Activated naive CD4-positive, alpha-beta T cell treated with anti-CD3 and anti-CD28 coated beads, Interleukin-2, amount 10 ng/mL, durations not matched to agents 7 days and 5 days (primary cell): ENCODE results near the gene KNDC1.

Source experiments
- CTCF ChIA-PET: fragments of 350-600 bp; sonication (Branson Sonifier 250); formaldehyde crosslinking; loops from one replicate; lab custom pipeline; 2021; ENCODE audit warnings: antibody characterized with exemption; lab: Charles Lee
- DNase-seq: peaks from one replicate; pipeline ENCODE4 v3.0.0-alpha.2; 2020
- H3K27ac Mint-ChIP-seq: one replicate; pipeline ENCODE4 v1.8.0; 2021; ENCODE audit warnings: mild to moderate bottlenecking, moderate library complexity, mixed read lengths
- H3K27me3 Mint-ChIP-seq: one replicate; pipeline ENCODE4 v1.8.0; 2021; ENCODE audit warnings: mild to moderate bottlenecking, mixed read lengths
- H3K36me3 Mint-ChIP-seq: one replicate; pipeline ENCODE4 v1.8.0; 2021; ENCODE audit warnings: mixed read lengths
- H3K4me1 Mint-ChIP-seq: one replicate; pipeline ENCODE4 v1.8.0; 2021; ENCODE audit warnings: mixed read lengths
- H3K4me3 Mint-ChIP-seq: one replicate; pipeline ENCODE4 v1.8.0; 2021; ENCODE audit warnings: mild to moderate bottlenecking, moderate library complexity, mixed read lengths
- H3K9me3 Mint-ChIP-seq: one replicate; pipeline ENCODE4 v1.8.0; 2021; ENCODE audit warnings: mixed read lengths

The KNDC1 gene

DNA sequence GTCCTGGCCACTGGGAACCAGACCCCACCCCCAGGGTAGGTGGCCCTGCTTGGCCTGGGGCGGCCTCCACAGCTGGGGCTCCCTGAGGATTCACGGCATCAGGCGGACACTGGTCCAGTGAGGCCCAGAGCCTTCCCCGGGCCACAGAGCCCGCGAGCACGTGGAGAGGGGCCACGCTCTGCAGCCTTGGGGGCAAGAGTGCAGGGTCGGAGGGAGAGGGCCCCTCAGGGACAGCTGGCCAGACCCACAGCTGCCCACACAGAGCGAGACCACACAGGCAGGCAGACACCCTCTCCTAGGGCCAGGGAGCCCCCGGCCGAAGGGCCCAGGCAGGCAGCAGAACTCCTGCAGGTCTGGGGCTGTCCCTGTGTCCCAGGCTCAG is 88.3 kb downstream of the KNDC1 start:
- Mint-ChIP-seq H3K36me3 (no peaks in the 10 kb centered on the region), H3K4me3 (no peak overlapping the region), H3K27ac (no peak overlapping the region), H3K9me3 (no peaks in the 10 kb centered on the region), H3K27me3 (peaks cover 33% of the 10 kb centered on the region), H3K4me1 (peaks cover 2% of the 10 kb centered on the region)
- DNase-seq = no peak
- CTCF ChIA-PET = no interaction called here

DNA sequence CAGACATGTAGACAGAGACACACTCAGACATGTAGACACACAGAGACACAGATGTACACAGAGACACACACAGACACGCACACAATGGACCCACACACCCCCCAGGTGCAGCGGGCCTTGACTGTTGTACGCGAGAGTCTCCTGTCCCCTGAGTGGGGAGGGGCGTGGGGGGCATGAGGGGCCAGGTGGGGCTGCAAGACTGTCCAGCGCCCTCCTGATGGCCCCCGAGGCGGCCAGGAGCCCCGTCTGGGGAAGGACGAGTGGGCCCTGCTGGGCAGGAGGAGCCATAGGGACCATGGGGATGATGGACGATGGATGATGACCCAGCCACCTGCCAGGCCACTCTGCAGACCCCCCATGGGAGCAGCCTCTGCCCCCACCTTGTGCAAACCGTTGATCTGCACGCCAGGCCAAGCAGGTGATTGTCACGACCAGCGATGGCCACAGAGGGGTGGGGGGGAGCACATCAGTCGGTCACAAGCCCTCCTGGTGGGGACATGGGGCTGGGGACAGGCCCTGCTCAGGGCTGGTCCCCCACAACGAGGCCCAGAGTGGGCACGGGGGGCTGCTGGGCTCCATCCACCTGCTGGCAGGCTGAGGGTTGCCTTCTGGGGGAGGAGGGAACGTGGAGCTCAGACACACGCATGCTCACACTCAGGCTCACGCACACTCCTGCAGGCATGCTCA is 89.2 kb downstream of the KNDC1 start:
- peaks cover 2% of the 10 kb centered on the region for H3K4me1 Mint-ChIP-seq
- H3K4me3 Mint-ChIP-seq = no peak overlapping the region
- H3K36me3 Mint-ChIP-seq = no peaks in the 10 kb centered on the region
- peaks cover 25% of the 10 kb centered on the region for H3K27me3 Mint-ChIP-seq
- DNase-seq = no peak
- CTCF ChIA-PET = no interaction called here
- H3K9me3 Mint-ChIP-seq = no peaks in the 10 kb centered on the region
- no peak overlapping the region for H3K27ac Mint-ChIP-seq

DNA sequence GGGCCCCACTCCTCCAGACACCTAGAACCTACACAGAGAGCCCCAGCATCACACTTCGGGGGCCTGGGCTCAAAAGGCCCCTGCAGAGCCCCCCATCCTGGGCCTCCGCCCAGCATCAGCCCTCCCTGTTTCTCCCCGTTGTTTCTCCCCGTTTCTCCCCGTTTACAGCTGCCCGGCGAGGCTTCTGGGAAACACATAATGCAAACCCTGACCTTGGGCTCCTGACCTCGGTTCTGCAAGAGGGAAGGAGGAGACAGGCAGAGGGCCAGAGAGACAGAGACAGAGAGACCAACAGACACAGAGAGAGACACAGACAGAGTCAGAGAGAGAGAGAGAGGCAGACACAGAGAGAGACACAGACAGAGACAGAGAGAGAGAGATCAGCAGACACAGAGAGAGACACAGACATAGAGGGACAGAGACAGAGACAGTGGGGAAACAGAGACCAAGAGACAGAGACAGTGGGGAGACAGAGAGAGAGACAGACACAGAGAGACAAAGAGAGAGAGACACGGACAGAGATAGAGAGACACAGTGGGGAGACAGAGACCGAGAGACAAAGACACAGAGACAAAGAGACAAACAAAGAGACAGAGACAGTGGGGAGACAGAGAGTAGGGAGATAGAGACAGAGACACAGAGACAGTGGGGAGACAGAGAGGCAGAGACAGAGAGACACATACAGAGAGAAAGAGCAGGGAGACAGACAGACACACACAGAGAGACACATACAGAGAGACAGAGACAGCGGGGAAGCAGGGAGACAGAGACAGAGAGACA is 90.1 kb downstream of the KNDC1 start:
- CTCF ChIA-PET = no interaction called here
- Mint-ChIP-seq H3K27me3 (peaks cover 21% of the 10 kb centered on the region), H3K4me3 (no peak overlapping the region), H3K4me1 (peaks cover 2% of the 10 kb centered on the region), H3K9me3 (no peaks in the 10 kb centered on the region), H3K36me3 (no peaks in the 10 kb centered on the region), H3K27ac (no peak overlapping the region)
- no peak for DNase-seq

DNA sequence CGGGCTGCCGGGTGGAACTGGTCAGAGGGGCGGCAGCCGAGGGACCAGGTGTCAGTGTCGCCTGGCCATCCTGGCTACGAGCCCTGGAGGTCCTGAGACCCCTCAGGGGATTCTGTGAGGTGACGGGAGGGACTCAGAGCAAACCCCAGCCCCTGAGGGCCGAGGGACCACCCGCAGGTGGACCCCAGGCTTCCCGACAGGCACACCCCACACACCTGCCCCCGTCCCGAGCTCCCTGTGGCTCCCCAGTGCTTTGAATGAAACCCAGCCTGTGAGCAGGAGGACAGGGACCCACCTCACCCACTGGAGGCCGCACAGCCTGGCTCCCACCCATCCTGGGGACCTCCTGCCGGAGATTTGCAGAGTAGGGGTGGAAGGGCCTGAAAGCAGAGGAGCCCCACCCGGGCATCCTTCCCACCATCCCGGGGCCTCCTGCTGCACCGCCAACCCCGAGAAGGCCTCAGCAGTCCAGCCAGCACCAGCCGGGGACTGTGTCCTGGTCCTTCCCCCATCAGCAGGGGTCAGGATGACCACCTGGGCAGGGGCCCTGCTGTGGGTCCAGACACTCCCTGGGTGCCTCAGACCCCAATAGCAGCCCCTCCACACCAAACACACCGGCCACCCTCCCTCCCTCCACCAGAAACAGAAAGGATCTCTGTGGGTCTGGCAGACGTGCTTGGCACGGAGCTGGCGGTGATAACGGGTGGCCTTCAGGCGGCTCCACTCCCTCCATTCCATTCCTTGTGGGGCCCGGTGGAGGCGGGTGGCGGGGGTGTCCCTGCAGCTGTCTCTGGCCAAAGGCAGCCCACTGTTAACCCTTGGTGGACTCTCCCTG is 91.6 kb downstream of the KNDC1 start:
- Mint-ChIP-seq H3K9me3 (no peaks in the 10 kb centered on the region), H3K4me1 (peaks cover 6% of the 10 kb centered on the region), H3K4me3 (no peak overlapping the region), H3K36me3 (no peaks in the 10 kb centered on the region), H3K27me3 (peaks cover 20% of the 10 kb centered on the region), H3K27ac (no peak overlapping the region)
- CTCF ChIA-PET = no interaction called here
- DNase-seq = no peak

DNA sequence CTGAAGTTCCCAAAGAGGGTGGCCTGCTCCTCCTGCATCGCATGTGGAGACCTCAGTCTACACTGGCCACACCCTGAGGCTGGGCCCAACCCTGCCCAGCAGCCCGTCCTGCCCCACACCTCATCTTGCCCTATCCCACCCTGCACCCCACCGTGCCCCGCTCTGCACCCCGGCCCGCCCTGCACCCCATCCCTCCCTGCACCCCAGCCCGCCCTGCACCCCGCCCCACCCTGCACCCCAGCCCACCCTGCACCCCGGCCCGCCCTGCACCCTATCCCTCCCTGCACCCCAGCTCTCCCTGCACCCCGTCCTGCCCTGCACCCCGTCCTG is 92.2 kb downstream of the KNDC1 start:
- Mint-ChIP-seq H3K4me1 (peaks cover 10% of the 10 kb centered on the region), H3K9me3 (no peaks in the 10 kb centered on the region), H3K27me3 (peaks cover 18% of the 10 kb centered on the region), H3K36me3 (no peaks in the 10 kb centered on the region), H3K27ac (no peak overlapping the region), H3K4me3 (no peak overlapping the region)
- CTCF ChIA-PET = no interaction called here
- DNase-seq = no peak

DNA sequence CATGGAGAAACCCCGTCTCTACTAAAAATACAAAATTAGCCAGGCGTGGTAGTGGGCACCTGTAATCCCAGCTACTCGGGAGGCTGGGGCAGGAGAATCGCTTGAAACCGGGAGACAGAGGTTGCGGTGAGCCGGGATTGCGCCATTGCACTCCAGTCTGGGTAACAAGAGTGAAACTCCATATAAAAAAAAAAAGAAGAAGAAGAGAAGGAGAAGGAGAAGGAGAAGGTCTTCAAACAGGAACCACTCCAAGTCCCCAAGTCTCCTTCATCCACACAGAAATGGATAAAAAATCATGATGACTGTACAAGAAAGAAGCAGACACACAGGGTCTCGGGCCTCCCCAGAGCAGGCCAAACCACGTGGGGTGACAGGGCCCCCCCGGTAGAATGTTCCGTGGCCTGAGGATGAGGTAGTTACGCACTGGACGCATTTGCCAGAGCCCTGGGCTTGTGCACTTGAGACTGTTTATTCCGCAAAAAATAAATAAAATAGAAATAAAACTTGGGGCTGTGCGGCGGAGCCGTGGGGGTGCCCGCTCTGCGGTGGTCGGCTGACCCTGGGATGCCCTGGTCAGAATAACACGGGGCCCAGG is 93.4 kb downstream of the KNDC1 start:
- Mint-ChIP-seq H3K36me3 (no peaks in the 10 kb centered on the region), H3K27ac (no peak overlapping the region)
- CTCF ChIA-PET = no interaction called here

DNA sequence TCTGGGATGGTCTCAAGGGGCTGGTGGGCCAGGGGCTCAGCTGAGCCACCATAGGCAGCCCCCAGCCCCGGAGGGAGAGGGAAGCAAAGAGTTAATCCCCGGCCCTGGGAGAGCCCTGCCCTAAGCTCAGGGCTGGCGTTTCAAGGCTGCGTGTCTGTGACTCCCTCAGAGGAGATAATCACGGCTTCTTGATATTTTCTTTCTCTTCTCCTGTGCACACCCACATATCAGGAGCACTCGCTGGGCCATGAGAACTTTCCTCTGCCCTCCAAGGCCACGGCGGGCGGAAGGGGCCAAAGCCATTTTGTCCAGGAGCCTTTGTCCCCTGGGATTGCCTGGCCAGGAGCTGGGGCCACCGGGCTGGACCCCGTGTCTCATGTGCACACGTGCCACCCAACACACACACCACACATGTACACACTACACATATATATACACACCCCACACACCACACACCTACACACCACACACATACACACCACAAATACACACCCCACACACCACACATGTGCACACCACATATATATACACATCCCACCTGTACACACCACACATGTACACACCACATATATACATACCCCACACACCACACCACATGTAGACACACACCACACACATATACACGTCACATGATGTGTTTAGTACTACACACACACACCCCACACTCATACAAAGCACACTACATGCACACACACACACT is 94.6 kb downstream of the KNDC1 start:
- no peak overlapping the region for H3K4me3 Mint-ChIP-seq
- no peak for DNase-seq
- H3K27me3 Mint-ChIP-seq = peaks cover 21% of the 10 kb centered on the region
- no peak overlapping the region for H3K27ac Mint-ChIP-seq
- H3K9me3 Mint-ChIP-seq = no peaks in the 10 kb centered on the region
- CTCF ChIA-PET = no interaction called here
- H3K4me1 Mint-ChIP-seq = peaks cover 30% of the 10 kb centered on the region
- no peaks in the 10 kb centered on the region for H3K36me3 Mint-ChIP-seq

More for the DNA sequence above, 93.4 kb downstream of the KNDC1 start:
- H3K27me3 Mint-ChIP-seq = peaks cover 17% of the 10 kb centered on the region
- H3K4me3 Mint-ChIP-seq = no peak overlapping the region
- no peak for DNase-seq
- peaks cover 22% of the 10 kb centered on the region for H3K4me1 Mint-ChIP-seq
- no peaks in the 10 kb centered on the region for H3K9me3 Mint-ChIP-seq

DNA sequence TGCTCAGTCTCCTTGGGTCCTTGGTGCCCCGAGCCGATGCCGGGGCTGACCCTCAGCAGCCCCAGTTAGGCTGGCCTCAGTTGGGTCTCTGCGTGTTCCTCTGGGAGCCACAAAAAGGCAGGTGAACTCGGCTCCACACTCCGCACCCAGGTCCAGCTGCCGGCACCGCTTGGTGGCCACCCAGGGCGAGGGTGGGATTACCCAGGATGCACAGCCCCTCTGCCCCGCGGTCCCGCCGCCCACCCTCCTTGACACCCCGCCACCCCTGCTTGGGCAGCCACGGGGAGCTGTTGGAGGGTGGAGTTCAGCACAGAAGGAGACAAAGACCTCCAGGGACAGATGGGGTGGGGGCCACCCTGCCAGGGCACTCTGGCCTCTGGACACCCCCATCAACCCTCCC is 95.3 kb downstream of the KNDC1 start:
- H3K4me3 Mint-ChIP-seq = no peak overlapping the region
- H3K36me3 Mint-ChIP-seq = no peaks in the 10 kb centered on the region
- H3K27ac Mint-ChIP-seq = no peak overlapping the region
- peaks cover 22% of the 10 kb centered on the region for H3K27me3 Mint-ChIP-seq
- DNase-seq = no peak
- H3K4me1 Mint-ChIP-seq = peaks cover 38% of the 10 kb centered on the region
- CTCF ChIA-PET = no interaction called here
- H3K9me3 Mint-ChIP-seq = no peaks in the 10 kb centered on the region

DNA sequence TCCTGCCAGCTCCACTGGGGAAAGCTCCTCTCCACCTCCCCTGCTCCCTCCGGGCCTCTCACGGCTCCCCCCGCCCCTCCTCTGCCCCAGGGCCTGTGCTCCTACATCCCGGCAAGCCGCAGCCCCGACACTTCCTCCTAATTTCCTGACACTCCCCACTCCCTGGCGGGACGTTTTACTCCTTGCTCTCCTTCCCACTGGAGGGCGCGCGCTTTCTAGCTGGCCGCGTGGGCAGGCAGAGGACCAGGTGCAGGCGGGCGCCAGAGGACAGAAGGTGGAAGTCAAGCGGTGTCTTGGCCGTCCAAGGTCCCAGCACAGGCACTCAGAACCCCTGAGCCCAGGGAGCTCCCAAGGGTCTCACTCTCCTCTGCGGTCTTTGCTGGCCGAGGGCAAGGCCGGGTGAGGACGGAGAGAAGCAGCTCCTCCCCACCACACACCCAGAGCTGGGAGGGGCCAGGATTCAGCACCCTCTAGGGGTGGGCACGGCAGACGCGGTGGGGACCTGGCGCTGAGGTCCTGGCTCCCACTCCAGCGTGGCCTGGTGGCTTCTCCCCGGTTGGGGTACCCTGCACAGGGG is 97.6 kb downstream of the KNDC1 start:
- peak overlapping the region; percentile 93 for H3K27ac Mint-ChIP-seq
- peaks cover 55% of the 10 kb centered on the region for H3K4me1 Mint-ChIP-seq
- H3K36me3 Mint-ChIP-seq = peaks cover 3% of the 10 kb centered on the region
- CTCF ChIA-PET = interaction anchor here (0.8 to 1.7 kb wide), 5 partner anchors 18 to 114 kb away, joined by 3 to 6 read pairs (median 3); partner anchors contain the start of gene ADAM8
- DNase-seq = peak; percentile 51
- no peaks in the 10 kb centered on the region for H3K9me3 Mint-ChIP-seq
- peak overlapping the region; percentile 40 for H3K4me3 Mint-ChIP-seq
- H3K27me3 Mint-ChIP-seq = peaks cover 18% of the 10 kb centered on the region

DNA sequence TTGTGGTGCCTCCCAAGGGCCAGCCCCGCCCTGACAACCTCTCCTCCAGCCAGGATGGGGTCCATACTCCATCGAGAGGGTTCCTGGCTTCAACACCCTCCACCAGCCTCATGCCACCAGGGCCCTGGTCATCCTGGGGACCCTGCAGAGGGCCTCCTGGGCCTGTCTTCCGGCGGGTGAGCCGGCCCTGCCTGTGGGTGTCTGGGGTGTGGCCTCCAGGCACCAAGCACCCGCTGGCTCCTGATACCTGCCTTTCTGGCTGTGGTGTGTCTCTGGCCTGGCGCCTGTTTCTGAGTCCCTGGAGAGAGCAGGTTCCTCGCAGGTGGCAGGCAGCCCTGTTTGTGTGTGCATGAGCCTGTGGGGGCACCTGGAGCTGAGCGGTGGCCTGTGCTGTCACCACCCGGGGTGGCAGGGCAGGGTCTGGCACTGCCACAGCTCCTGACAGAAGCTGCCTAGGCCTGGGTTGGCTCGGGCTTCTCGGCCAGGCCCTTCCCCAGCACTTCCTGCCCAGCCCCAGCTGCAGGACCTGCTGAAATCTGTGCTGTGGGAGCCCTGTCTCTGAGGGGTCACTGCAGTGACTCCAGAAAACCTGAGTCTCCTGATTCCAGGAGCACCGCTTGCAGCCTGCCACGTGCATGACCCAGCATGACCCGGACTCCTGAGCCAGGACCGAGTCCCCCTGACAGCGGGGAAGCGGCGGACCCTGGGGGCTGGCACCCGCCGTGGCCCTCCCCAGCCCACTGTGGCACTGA is 98.2 kb downstream of the KNDC1 start:
- DNase-seq = peak; percentile 63
- no peaks in the 10 kb centered on the region for H3K9me3 Mint-ChIP-seq
- peak overlapping the region; percentile 93 for H3K27ac Mint-ChIP-seq
- H3K4me1 Mint-ChIP-seq = peaks cover 62% of the 10 kb centered on the region
- H3K36me3 Mint-ChIP-seq = peaks cover 9% of the 10 kb centered on the region
- H3K27me3 Mint-ChIP-seq = peaks cover 18% of the 10 kb centered on the region
- CTCF ChIA-PET = interaction anchor here (0.9 to 1.5 kb wide), 4 partner anchors 18 to 115 kb away, joined by 3 to 4 read pairs (median 3); partner anchors contain the start of gene ADAM8
- H3K4me3 Mint-ChIP-seq = peak overlapping the region; percentile 46

DNA sequence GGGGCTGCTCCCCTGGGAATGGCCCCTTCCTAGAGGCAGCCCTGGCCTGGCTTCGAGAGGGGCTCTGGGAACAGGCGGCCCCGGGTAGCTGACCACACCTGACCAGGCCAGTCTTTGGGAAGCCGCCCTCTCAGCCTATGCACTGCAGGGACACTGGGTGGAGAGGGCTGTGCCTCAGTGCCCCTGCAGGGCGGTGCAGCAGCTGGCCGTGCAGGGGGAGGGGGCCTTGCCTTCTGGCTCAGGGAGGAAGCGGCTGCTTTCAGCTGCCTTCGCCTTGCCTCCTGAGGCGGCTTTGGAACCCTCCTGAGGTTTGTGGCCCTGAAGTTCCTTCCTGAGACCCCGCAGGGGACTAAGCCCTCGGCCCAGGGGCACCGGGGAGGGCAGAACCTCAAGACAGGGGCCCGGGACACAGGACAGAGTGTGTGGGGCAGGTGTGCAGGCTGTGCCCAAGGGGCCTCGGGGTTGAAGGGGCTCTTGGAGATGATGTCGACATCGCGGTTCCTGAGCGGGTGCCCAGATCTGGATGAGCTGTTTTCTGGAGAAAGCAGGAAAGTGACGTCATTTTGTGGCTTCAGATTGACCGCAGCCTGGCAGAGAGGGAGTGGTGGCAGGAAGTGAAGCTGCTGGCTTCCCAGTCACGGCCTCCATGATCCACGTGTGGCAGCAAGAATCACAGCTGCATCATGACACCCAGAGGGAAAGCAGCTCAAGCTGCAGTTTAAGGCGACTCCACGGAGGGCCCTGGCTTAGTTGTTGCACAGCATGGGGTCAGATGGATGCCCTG is 99.0 kb downstream of the KNDC1 start:
- H3K4me3 Mint-ChIP-seq = peak overlapping the region; percentile 60
- peaks cover 18% of the 10 kb centered on the region for H3K27me3 Mint-ChIP-seq
- H3K36me3 Mint-ChIP-seq = peaks cover 11% of the 10 kb centered on the region
- H3K9me3 Mint-ChIP-seq = no peaks in the 10 kb centered on the region
- peak; percentile 91 for DNase-seq
- CTCF ChIA-PET = interaction anchor here (0.9 to 1.5 kb wide), 8 partner anchors 13 to 115 kb away, joined by 3 to 7 read pairs (median 3); partner anchors contain the start of gene ADAM8
- peaks cover 69% of the 10 kb centered on the region for H3K4me1 Mint-ChIP-seq
- peak overlapping the region; percentile 96 for H3K27ac Mint-ChIP-seq

DNA sequence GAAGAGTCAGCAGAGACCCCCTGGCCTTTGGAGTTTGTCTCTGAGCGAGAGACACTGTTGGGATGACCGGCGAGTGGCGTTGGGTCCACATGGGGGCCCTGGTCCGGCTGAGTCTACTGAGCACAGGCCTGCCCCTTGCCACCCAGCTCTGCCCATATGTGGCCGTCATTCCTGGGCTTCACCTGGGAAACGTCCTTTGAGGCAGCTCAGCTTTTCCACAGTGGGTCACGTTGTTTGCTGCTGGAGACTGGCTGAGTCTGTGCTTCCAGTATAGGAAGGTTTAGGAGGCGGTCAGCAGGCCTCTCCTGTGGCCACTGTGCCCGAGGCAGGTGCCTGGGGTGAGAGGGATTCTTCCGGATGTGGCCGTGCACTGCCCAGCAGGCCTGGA is 99.6 kb downstream of the KNDC1 start:
- H3K9me3 Mint-ChIP-seq = no peaks in the 10 kb centered on the region
- H3K4me3 Mint-ChIP-seq = peak overlapping the region; percentile 60
- H3K36me3 Mint-ChIP-seq = peaks cover 15% of the 10 kb centered on the region
- peaks cover 75% of the 10 kb centered on the region for H3K4me1 Mint-ChIP-seq
- CTCF ChIA-PET = interaction anchor here (0.6 to 1.5 kb wide), 6 partner anchors 13 to 116 kb away, joined by 3 to 7 read pairs (median 4); no protein-coding TSS in a partner anchor
- DNase-seq = no peak
- H3K27me3 Mint-ChIP-seq = peaks cover 18% of the 10 kb centered on the region
- H3K27ac Mint-ChIP-seq = peak overlapping the region; percentile 96
